Measurements from ENCODE around the gene TEX12. TPM values are rescaled to one million over a fixed set of nuclear protein-coding genes. Genes with fewer than 3 reads are reported as not detected.
"Not testable (repeated sequence)": the region's sequence is repeated elsewhere in the genome, so short reads cannot be mapped to it uniquely, and the experiment has no call there.

TEX12 gene
- total and polyA plus RNA-seq, 2 of the 4 experiments (the other 2 are of a cell fraction) = 0.12 TPM; not detected in 1

DNA sequence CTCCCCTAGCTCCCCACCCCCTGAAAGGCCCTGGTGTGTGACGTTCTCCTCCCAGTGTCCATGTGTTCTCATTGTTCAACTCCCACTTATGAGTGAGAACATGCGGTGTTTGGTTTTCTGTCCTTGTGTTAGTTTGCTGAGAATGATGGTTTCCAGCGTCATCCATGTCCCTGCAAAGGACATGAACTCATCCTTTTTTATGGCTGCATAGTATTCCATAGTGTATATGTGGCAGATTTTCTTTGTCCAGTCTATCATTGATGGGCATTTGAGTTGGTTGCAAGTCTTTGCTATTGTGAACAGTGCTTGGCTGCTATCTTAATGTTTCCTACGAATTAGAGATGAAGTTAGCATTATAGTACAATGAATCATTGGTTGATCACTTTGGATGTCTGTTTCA, 31.9 kb downstream of the TEX12 start:
- H2BK120ac ChIP-seq (ENCODE audit: low read depth, low read length); H3K9ac ChIP-seq (ENCODE audit: low read depth, low read length); H3K4me2 ChIP-seq (ENCODE audit: low read depth, low read length); H3K9me1 ChIP-seq (ENCODE audit: insufficient read depth, low read length); H2AFZ ChIP-seq (replicated peaks; ENCODE audit: low read length, poor library complexity); H4K91ac ChIP-seq (ENCODE audit: insufficient read depth, low read depth, low read length); H2AK9ac ChIP-seq (replicated peaks; ENCODE audit: low read depth, low read length, poor library complexity); BruUV-seq (replicated peaks); H2BK20ac ChIP-seq (ENCODE audit: low read depth, low read length); ATAC-seq (ENCODE audit: low read depth); H4K20me1 ChIP-seq (ENCODE audit: insufficient read depth, low read length); H3K9me3 ChIP-seq (ENCODE audit: control insufficient read depth, insufficient read depth, low read length); H4K8ac ChIP-seq (ENCODE audit: low read depth in 2 of 2, low read length in 2 of 2); H4K5ac ChIP-seq (ENCODE audit: low read depth, low read length); POLR2A ChIA-PET (ENCODE audit: unreplicated experiment); DNase-seq; H3K4me3 ChIP-seq (ENCODE audit: insufficient read depth, low read depth, low read length); H3K4ac ChIP-seq (ENCODE audit: low read depth, low read length); H2BK5ac ChIP-seq (ENCODE audit: low read depth, low read length, poor library complexity, severe bottlenecking); H3K56ac ChIP-seq (ENCODE audit: extremely low read depth, insufficient read depth, low read length); intact Hi-C loops (cut with micrococcal nuclease); H3K36me3 ChIP-seq (ENCODE audit: control insufficient read depth, insufficient read depth, low read length); H3K79me1 ChIP-seq (ENCODE audit: low read depth in 1 of 2, low read length in 2 of 2); dilution Hi-C loops (cut with HindIII; ENCODE audit: low sequenced_read_pairs, unreplicated experiment); in situ Hi-C loops (cut with MboI; ENCODE audit: low sequenced_read_pairs); H3K27ac ChIP-seq (ENCODE audit: insufficient read depth, low read length); H2BK15ac ChIP-seq (ENCODE audit: low read depth, low read length); H3K4me1 ChIP-seq (ENCODE audit: control insufficient read depth, insufficient read depth, low read length); H3K23ac ChIP-seq (ENCODE audit: low read depth, low read length); H2AK5ac ChIP-seq (ENCODE audit: low read depth, low read length); H3K14ac ChIP-seq (replicated peaks; ENCODE audit: low read depth, low read length); H3K18ac ChIP-seq (ENCODE audit: low read depth, low read length); H3K27me3 ChIP-seq (ENCODE audit: control insufficient read depth, insufficient read depth, low read length): not testable (repeated sequence)
- CTCF ChIA-PET = interaction anchor here (0.5 to 1.0 kb wide), 2 partner anchors 24 to 233 kb away, joined by 3 to 4 read pairs; partner anchors contain the start of gene BCO2
- WGBS, 2 experiments (ENCODE audit: extremely low coverage in 2 of 2, insufficient read length in 1 of 2) = no CpG with 5 or more reads among the region's 4 CpGs

Measured in IMR-90 (cell line).